ENCODE measurements around the gene COX15.

COX15 gene

DNA sequence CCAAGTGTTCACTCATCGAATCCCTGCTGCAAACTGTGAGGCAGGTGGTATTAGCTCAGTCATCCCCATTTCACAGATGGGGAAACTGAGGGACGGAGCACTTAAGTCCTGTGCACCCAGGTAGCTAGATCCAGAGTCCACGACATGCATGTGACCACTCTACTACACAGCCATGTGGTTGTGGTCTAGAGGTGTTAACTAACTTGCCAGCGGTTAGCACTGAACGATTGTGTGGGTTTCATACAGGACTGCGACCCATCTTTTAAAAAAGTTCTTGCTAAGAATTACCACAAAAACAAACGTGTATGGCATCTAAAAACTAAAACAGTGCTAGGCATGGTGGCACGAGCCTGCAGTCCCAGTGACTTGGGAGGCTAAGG, 34.4 kb upstream of the COX15 start:
- Histone ChIP-seq H3K4me1 (ENCODE audit: control insufficient read depth, insufficient read depth, low read length) (no peaks in the 10 kb centered on the region), H3K9me3 (ENCODE audit: control insufficient read depth, insufficient read depth, low read depth, low read length) (no peaks in the 10 kb centered on the region), H3K36me3 (ENCODE audit: control insufficient read depth in 2 of 2, insufficient read depth in 1 of 2, low read length in 2 of 2) (no peaks in the 10 kb centered on the region; a peak in 1 of 3 replicates), H3K27ac (ENCODE audit: extremely low read depth, low read depth, low read length) (no peak overlapping the region), H3K4me3 (ENCODE audit: low read depth, low read length) (no peak overlapping the region)
- POLR2A ChIA-PET = no interaction called here
- CTCF ChIA-PET = interaction anchor here (0.8 kb wide), 1 partner anchor 26 kb away, joined by 3 read pairs; no protein-coding TSS in a partner anchor
- TF ChIP-seq ZNF121 (tag by site-specific recombination; IDR thresholded peaks at IDR 0.05) (no peak), ZNF785 (tag by site-specific recombination; IDR thresholded peaks at IDR 0.05) (no peak), ZFP69B (tag by site-specific recombination; IDR thresholded peaks at IDR 0.05) (no peak), ZNF585B (tag by site-specific recombination; IDR thresholded peaks at IDR 0.05) (no peak), ZNF701 (tag by site-specific recombination; IDR thresholded peaks at IDR 0.05) (no peak), ZNF621 (tag by site-specific recombination; IDR thresholded peaks at IDR 0.05) (no peak)
- TF ChIP-seq, protein P1, sequence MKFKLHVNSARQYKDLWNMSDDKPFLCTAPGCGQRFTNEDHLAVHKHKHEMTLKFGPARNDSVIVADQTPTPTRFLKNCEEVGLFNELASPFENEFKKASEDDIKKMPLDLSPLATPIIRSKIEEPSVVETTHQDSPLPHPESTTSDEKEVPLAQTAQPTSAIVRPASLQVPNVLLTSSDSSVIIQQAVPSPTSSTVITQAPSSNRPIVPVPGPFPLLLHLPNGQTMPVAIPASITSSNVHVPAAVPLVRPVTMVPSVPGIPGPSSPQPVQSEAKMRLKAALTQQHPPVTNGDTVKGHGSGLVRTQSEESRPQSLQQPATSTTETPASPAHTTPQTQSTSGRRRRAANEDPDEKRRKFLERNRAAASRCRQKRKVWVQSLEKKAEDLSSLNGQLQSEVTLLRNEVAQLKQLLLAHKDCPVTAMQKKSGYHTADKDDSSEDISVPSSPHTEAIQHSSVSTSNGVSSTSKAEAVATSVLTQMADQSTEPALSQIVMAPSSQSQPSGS (tag by site-specific recombination; IDR thresholded peaks at IDR 0.05; ENCODE audit: low read depth) = no peak

DNA sequence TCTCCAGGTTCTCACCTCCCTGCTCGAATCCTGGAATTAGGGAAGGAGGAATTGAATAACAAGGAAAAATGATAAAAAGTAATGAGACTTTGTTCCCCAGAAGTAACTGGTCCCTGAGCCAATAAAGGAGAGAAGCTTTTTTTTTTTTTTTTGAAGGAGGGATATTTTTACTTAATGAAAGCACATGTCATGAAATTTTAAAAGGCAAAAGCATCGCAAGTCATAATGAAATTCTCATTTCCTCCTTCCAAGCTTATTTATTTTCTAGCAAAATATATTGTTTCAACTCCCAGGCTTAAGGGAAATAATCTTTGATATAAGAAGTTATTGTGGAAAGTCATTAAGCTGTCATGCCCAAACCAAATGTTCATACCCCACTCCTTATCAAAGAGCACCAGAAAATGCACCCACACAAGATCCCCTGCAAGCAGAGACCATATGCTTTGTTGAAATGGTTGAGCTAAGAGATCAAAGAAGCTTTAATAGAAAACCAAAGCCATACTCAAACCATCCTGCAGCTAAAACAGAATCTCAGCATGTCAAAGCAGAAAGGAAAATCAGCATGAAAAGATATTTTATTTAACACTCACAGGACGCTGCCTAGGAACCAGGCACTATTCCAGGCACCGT, 33.9 kb upstream of the COX15 start:
- no peaks in the 10 kb centered on the region for H3K4me1 ChIP-seq (ENCODE audit: control insufficient read depth, insufficient read depth, low read length)
- ChIA-PET CTCF (interaction anchor here (0.8 kb wide), 1 partner anchor 27 kb away, joined by 3 read pairs; no protein-coding TSS in a partner anchor), POLR2A (no interaction called here)
- no peak overlapping the region for H3K4me3 ChIP-seq (ENCODE audit: low read depth, low read length)
- H3K9me3 ChIP-seq (ENCODE audit: control insufficient read depth, insufficient read depth, low read depth, low read length) = no peaks in the 10 kb centered on the region
- no peaks in the 10 kb centered on the region; a peak in 1 of 3 replicates for H3K36me3 ChIP-seq (ENCODE audit: control insufficient read depth in 2 of 2, insufficient read depth in 1 of 2, low read length in 2 of 2)
- H3K27ac ChIP-seq (ENCODE audit: extremely low read depth, low read depth, low read length) = no peak overlapping the region
- TF ChIP-seq ZNF121 (tag by site-specific recombination; IDR thresholded peaks at IDR 0.05) (no peak), ZNF514 (tag by site-specific recombination; IDR thresholded peaks at IDR 0.05) (no peak), ZNF335 (tag by site-specific recombination; conservative IDR thresholded peaks at IDR 0.05) (no peak), GLI4 (tag by site-specific recombination; IDR thresholded peaks at IDR 0.05) (no peak), SP3 (tag by site-specific recombination; IDR thresholded peaks at IDR 0.05) (no peak)
- TF ChIP-seq, protein P2, sequence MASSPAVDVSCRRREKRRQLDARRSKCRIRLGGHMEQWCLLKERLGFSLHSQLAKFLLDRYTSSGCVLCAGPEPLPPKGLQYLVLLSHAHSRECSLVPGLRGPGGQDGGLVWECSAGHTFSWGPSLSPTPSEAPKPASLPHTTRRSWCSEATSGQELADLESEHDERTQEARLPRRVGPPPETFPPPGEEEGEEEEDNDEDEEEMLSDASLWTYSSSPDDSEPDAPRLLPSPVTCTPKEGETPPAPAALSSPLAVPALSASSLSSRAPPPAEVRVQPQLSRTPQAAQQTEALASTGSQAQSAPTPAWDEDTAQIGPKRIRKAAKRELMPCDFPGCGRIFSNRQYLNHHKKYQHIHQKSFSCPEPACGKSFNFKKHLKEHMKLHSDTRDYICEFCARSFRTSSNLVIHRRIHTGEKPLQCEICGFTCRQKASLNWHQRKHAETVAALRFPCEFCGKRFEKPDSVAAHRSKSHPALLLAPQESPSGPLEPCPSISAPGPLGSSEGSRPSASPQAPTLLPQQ (tag by site-specific recombination; IDR thresholded peaks at IDR 0.05) = no peak

DNA sequence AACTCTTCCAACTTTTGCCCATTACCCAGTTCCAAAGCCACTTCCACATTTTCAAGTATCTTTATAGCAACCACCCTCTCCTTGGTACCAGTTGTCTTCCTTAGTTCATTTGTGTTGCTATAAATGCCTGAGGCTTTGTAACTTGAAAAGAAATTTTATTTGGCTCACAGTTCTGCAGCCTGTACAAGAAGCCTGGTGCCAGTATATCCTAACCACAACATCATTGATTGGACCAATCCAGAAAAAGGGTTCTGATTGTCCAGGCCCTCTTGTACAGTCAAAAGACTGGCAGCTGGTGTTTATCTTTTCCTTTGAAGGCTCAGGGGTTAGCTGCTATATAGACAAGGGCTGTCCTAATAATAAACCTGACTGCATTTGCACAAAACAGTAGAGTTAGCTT, 29.4 kb upstream of the COX15 start:
- ChIA-PET CTCF (no interaction called here), POLR2A (no interaction called here)
- TF ChIP-seq, protein P3, sequence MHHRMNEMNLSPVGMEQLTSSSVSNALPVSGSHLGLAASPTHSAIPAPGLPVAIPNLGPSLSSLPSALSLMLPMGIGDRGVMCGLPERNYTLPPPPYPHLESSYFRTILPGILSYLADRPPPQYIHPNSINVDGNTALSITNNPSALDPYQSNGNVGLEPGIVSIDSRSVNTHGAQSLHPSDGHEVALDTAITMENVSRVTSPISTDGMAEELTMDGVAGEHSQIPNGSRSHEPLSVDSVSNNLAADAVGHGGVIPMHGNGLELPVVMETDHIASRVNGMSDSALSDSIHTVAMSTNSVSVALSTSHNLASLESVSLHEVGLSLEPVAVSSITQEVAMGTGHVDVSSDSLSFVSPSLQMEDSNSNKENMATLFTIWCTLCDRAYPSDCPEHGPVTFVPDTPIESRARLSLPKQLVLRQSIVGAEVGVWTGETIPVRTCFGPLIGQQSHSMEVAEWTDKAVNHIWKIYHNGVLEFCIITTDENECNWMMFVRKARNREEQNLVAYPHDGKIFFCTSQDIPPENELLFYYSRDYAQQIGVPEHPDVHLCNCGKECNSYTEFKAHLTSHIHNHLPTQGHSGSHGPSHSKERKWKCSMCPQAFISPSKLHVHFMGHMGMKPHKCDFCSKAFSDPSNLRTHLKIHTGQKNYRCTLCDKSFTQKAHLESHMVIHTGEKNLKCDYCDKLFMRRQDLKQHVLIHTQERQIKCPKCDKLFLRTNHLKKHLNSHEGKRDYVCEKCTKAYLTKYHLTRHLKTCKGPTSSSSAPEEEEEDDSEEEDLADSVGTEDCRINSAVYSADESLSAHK (tag by site-specific recombination; IDR thresholded peaks at IDR 0.05) = no peak
- TF ChIP-seq, protein P4, sequence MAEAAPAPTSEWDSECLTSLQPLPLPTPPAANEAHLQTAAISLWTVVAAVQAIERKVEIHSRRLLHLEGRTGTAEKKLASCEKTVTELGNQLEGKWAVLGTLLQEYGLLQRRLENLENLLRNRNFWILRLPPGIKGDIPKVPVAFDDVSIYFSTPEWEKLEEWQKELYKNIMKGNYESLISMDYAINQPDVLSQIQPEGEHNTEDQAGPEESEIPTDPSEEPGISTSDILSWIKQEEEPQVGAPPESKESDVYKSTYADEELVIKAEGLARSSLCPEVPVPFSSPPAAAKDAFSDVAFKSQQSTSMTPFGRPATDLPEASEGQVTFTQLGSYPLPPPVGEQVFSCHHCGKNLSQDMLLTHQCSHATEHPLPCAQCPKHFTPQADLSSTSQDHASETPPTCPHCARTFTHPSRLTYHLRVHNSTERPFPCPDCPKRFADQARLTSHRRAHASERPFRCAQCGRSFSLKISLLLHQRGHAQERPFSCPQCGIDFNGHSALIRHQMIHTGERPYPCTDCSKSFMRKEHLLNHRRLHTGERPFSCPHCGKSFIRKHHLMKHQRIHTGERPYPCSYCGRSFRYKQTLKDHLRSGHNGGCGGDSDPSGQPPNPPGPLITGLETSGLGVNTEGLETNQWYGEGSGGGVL (tag by site-specific recombination; IDR thresholded peaks at IDR 0.05) = no peak
- TF ChIP-seq ZNF610 (tag by site-specific recombination; IDR thresholded peaks at IDR 0.05; ENCODE audit: borderline replicate concordance) (no peak), GLI2 (tag by site-specific recombination; IDR thresholded peaks at IDR 0.05; ENCODE audit: borderline replicate concordance, low read depth) (no peak), ZNF366 (tag by site-specific recombination; conservative IDR thresholded peaks at IDR 0.05) (no peak), SETDB1 (IDR thresholded peaks at IDR 0.05; ENCODE audit: insufficient read length, low read length) (no peak), ZSCAN23 (tag by site-specific recombination; IDR thresholded peaks at IDR 0.05) (no peak), ZNF677 (tag by site-specific recombination; IDR thresholded peaks at IDR 0.05) (no peak), ZNF561 (tag by site-specific recombination; IDR thresholded peaks at IDR 0.05; ENCODE audit: borderline replicate concordance) (no peak), ZNF785 (tag by site-specific recombination; IDR thresholded peaks at IDR 0.05) (no peak), ZNF112 (tag by site-specific recombination; IDR thresholded peaks at IDR 0.05) (no peak), ZFP69B (tag by site-specific recombination; IDR thresholded peaks at IDR 0.05) (no peak), ZNF558 (tag by site-specific recombination; IDR thresholded peaks at IDR 0.05) (no peak)

More for the DNA sequence above, 29.4 kb upstream of the COX15 start:
- Histone ChIP-seq H3K36me3 (ENCODE audit: control insufficient read depth in 2 of 2, insufficient read depth in 1 of 2, low read length in 2 of 2) (peaks cover 4 to 34% of the 10 kb centered on the region in 2 experiments), H3K4me3 (ENCODE audit: low read depth, low read length) (no peak overlapping the region), H3K27ac (ENCODE audit: extremely low read depth, low read depth, low read length) (no peak overlapping the region), H3K9me3 (ENCODE audit: control insufficient read depth, insufficient read depth, low read depth, low read length) (no peaks in the 10 kb centered on the region), H3K4me1 (ENCODE audit: control insufficient read depth, insufficient read depth, low read length) (no peaks in the 10 kb centered on the region)

Data from HEK293 (cell line).